GM12873 (cell line): ENCODE data around the gene SPTB.

ENCODE experiments used
- TF ChIP-seq, protein P1 (sequence below): IDR thresholded peaks from 2 replicates; pipeline ENCODE4 v1.5.1; 2012; ENCODE audit warnings: low read depth, mild to moderate bottlenecking, moderate library complexity, low read length, control low read depth; ENCODE audit not compliant: insufficient read depth; ENCODE audit errors: missing control alignments

SPTB gene

GRCh38 chr14:64778104-64778754, 101.5 kb downstream of the SPTB start:
- TF ChIP-seq, protein P1, sequence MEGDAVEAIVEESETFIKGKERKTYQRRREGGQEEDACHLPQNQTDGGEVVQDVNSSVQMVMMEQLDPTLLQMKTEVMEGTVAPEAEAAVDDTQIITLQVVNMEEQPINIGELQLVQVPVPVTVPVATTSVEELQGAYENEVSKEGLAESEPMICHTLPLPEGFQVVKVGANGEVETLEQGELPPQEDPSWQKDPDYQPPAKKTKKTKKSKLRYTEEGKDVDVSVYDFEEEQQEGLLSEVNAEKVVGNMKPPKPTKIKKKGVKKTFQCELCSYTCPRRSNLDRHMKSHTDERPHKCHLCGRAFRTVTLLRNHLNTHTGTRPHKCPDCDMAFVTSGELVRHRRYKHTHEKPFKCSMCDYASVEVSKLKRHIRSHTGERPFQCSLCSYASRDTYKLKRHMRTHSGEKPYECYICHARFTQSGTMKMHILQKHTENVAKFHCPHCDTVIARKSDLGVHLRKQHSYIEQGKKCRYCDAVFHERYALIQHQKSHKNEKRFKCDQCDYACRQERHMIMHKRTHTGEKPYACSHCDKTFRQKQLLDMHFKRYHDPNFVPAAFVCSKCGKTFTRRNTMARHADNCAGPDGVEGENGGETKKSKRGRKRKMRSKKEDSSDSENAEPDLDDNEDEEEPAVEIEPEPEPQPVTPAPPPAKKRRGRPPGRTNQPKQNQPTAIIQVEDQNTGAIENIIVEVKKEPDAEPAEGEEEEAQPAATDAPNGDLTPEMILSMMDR = no peak

GRCh38 chr14:64777461-64777860, 102.2 kb downstream of the SPTB start:
- TF ChIP-seq, protein P1 = no peak

DNA sequence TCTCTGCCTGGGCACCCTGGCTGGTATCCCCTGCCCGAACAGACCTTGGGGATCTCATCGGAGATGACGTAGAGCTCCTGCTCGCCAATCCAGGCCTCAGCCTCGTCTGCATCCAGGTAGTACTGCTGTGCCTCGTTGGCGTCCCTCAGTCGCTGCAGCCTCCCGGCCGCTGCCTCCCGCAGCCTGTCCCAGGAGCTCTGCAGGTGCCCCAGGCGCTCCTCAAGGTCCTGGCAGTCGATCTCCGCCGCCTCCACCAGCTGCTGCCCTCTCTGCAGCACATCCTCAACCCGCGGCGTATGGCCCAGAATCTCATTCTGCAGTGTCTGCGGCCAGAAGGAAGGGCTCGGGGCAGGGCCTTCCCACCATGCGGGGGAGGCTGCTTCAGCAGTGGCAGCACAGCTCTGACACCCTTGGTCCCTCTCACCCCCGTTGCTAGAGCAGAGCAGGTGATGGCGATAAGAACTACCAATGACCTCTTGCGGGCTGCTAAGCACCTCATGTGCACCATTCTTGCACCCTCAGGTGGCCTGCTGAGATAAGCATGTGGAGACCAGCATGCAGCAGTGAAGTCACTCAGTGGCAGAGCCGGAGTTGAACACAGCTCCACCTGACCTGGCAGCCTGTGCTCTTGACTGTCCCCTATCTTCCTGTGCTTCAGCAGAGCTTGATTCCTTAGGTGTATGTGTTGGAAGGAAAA, 104.5 kb downstream of the SPTB start:
- TF ChIP-seq, protein P1 = no peak

DNA sequence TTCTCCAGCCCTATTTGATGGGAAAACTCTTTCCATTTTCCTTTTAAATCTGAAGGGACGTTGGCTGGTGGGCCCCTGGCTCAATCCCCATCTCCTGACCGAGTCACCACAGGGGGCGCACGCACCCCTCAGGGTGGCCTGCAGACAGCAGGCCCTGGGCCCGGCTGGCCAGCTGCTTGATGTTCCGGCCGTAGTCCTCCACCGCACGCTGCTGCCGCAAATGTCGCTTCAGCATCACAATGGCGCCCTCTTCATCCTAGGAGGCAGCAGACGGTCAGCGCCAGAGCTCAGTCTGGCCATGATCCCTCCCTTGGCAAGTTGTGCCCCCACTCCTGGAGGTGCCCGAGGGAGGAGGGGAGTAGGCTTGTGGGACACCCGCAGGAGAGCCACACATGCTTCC, 105.4 kb downstream of the SPTB start:
- TF ChIP-seq, protein P1 = no peak

DNA sequence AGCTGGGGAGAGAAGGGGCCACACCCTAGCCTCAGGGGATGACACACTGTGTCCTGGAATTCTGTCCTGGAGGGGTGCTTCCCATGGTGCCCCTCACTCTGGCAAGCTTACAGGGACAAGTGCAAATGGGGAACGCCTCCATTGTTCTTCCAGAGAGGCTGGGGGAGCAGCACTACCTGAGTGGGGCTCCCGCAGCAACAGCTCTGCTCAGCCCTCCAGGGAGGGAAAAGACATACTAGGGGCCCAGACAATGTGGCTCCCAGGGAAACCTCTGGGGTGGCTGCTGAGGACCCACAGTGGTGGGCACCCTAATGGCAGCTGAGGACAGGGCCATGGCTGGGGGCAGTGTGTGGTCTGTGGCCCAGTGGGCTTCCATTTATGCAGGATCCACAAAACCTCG, 106.1 kb downstream of the SPTB start:
- TF ChIP-seq, protein P1 = no peak

GRCh38 chr14:64773046-64773445, 106.7 kb downstream of the SPTB start:
- TF ChIP-seq, protein P1 = no peak

DNA sequence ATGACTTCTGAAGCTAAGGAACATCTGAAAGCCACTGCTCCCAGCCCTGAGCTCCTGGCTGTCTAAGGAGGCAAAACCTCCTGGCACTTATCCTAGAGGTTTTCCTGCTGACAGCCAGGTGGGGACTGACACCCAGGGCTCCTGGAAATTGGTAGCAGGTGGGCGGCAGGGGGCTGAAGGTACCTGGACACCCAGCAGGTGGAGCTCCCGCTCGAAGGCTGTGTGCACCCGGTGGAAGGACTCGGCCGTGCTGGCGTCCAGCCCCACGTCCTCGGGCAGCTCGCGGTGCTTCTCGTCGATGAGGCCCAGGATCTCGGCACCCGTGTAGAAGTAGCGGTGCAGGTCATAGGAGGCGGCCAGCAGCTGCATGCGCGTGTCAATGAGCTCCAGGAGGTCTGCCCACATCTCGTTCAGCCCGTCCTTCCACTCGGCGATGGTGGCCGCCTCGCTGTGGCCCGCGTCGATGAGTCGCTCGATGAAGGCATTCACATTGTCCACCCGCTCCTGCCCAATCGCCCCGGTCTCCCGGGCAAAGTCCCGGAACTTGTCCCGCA, 107.2 kb downstream of the SPTB start:
- TF ChIP-seq, protein P1 = no peak
